ENCODE results near the gene MKNK2.
A peak's percentile ranks its signal among the peaks of the same experiment; 100 is the strongest.

Gene MKNK2

DNA sequence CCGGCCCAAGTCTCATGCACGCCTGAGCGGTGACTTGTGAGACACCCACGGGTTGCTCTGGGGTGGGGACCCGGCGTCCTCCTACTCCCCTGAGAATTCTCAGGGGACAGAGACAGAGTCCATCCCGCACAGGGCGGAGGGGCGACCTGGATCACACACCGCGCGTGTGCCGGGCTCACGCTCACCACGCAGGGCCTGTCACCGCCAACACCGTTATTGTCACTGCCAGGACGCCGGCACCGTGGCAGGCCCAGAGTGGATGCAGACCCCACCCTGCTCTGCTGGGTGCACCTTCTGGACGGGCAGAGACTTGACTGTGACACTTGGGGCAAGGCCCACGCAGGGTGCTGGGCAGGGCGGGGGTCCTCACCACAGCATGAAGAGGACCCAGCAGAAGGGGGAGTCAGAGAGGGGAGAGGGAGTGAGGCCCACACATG is 28.8 kb upstream of the MKNK2 start:
- DNase-seq, result no peak

DNA sequence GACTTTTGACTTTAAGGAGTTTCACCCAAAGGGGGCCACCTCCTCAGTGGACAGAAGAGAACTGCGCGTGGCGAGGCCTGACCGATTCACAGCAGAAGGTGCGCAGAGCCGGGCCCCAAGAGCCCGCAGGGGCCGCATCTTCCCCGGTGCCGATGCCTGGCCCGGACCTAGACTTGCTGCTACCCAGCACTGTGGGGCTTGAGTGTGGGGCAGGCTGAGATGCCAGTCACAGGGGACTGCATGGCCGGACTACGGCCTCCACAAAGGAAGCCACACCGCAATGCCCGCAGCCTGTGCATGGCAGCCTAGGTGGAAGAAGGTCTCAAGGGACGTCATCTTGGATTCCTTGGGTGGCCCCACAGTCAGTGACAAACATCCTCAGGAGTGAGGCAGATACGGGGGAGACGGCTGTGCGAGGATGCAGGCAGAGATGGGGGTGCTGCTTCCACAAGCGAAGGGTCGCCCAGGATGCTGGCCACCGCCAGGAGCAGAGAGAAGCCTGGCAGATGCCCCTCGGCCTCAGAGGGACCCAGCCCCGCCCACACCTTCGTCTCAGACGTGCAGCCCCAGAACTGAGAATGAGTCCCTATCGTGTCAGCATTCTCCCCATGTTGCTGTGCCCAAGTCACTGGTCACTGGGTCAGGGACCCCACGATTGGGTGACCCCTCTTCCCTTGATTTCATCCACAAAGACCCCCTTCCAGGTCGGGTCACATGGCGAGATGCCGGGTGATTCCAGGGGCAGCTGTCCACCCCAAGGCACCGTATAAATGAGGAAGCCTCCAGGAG is 28.2 kb upstream of the MKNK2 start:
- no peak for DNase-seq

DNA sequence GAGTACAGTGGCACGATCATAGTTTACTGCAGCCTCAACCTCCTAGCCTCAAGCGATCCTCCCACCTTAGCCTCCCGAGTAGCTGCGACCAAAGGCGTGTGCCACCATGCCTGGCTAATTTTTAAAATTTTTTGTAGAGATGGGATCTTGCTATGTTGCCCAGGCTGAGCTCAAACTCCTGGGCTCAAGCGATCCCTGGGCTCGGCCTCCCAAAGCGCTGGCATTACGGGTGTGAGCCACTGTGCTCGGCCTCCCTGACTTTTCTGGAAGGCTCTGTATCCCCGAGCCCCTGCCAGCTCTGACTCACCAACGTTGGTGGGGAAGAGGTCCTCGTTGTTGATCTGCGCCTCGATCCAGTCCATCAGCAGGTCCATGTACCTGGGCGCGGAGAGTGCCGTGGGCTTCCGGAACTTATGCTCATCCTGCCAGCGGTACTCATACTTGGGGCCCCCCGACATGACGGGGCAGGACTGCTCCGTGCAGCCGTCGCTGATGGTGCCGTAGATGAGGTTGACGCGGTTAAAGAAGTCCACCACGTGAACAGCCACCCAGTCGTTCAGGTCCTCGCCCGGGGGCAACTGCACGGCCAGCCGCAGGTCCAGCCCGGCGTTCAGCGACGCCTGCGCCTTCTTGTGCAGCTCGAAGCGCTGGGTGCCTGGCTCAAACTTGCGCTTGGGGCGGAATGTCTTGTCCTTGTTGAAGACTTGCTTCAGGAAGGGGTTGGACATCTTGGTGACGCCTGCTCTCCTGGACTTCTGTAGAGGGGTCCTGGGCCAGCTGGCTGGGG is 27.0 kb upstream of the MKNK2 start:
- DNase-seq, result no peak

DNA sequence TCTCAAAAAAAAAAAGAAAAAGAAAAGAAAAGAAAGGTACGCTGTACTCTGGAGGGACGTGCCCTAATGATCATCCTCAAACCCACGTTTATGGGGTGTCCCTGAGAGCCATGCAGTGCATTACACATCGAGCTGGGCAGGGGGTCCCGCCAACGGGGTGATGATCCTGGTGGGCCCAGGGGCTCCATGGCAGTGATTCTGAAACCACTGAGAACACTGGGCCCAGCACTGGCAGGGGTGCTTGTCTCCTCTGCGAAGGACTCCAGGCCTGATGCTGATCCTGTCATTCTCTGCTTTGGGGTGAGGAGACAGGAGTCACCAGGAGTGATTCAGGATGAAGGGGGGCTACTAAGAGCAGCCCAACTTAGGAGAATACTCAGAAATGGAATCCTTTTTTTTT is 26.4 kb upstream of the MKNK2 start:
- DNase-seq, result no peak

DNA sequence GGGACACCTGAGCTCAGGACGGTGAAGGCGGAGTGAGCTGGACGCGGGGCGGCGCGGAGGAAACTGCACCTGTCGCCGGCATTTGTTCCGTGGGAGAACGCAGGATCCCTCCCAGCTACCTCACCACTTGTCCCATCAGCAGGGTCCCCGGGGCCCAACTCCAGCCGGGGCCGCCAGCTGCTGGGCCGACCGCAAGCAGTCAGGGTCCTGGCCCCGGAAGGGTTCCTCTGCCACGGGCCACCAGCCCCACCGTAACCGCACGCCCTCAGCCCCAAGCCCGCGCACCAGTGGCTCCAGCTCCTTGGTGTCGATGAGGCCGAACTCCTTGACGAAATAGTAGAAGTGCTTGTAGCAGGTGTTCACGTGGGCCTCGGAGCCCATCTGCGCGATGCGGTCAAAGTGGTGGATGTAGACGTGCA is 25.5 kb upstream of the MKNK2 start:
- no peak for DNase-seq

DNA sequence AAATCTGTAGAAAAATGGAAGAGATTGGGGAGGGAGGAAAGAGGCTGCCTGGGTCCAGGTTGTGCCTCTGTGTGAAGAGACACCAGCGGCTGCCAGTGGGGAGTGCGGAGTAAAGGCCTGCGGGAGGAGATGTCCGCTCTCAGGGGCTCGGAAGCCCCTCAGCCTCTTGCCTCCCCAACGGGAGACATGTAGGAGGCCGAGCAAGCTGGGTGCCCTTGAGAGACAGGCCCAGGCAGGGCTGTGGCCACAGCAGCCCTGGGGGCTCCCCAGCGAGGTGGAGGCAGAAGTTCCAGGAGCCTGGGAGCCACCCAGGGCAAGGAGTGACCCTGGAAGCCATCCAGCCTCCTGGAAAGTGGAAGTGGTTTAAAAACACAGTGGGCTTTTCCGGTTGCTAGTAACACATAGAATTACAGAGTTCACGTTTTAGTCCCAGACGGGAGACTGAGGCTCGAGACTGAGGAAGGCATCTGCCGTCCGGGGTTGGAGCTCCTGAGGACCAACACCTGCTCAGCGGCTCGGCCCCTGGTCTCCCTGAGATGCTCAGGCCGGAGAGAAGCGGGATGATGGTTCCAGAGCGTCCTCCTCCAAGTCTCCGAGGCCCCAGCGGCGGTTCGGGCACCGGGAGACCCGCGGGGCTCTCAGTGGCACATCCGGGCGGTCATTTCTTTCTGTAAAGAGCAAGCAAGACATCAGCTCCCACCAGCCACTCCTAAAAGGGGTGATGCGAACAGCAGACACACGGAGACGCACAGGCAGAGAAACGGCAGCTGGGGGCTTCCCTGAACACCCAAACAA is 21.9 kb upstream of the MKNK2 start:
- no peak for DNase-seq

DNA sequence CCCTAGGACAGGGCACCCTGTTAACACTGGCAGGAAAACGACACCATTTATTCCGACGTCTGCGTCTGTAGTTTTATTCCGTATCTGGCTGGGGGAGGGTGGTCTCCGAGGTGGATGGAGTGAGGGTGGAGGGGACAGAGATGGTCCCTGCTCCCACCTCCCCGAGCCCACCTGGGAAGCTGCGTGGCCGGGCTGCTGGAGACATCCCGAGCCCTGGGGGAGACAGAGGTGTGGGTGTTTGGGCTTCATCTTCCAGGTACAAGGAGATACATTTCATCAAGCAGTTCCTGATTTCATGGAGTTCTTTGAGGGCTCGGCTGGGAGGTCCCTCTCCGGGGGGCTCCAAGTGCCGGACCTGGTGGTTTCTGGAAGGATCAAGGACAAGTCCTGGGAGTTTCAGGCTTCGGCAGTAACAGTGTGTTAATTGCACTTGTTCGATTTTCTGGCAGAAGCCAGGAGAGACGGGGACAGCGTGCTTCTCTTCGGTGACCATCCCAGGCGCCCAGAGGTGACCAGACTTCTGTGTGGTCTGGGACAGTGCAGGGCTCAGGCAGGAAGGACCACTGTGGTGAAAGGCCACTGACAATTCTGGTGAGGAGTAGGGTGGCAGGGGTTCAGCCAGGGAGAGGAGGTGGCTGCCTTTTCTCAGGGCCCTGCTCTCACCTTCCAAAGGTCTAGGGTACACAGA is 20.1 kb upstream of the MKNK2 start:
- no peak for DNase-seq

DNA sequence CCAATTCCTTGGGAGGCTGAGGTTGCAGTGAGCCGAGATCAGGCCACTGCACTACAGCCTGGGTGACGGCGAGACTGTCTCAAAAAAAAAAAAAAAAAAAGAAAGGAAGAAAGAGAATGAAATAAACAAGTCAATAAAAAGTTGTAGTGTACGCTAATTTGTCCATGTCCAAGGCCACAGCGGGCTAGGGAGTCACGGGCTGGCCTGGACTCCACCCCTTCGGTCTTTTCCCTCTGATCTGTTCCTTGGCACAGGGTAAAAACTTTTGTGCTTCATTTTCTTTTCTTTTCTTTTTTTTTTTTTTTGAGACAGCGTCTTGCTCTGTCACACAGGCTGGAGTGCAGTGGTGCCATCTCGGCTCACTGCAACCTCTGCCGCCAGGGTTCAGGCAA is 19.4 kb upstream of the MKNK2 start:
- no peak for DNase-seq

DNA sequence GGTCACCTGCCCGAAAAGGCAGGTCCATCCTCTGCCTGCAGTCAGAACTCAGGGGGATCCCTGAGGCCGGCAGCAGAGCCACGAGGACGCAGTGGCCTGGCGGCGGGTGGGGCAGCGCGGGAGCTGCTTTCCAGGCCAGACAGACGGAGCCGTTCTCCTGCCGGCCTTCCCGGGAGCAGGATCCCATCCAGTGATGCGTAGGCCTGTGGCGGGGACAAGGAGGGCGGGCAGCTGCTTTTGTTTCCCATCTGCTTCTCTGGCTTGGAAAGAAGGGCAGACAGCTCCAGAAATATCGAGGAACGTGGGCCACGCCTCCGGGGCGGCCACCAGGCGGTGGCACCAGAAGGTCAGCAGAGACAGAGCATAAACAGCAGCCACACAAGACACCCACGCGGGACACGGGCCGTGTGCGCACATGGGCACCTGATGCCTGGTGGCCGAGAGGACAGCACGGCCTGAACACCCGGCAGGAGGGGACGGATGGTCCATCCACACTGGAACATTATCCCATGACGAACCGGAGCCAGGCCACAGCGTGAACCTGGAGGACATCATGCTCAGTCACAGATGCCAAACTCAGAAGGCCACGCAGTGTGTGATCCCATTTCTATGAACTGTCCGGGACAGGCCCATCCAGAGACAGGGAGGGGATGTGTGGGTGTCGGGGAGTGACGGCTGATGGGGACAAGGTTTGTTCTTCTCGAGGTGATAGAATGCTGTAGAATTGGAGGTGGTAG is 13.9 kb upstream of the MKNK2 start:
- no peak for DNase-seq

DNA sequence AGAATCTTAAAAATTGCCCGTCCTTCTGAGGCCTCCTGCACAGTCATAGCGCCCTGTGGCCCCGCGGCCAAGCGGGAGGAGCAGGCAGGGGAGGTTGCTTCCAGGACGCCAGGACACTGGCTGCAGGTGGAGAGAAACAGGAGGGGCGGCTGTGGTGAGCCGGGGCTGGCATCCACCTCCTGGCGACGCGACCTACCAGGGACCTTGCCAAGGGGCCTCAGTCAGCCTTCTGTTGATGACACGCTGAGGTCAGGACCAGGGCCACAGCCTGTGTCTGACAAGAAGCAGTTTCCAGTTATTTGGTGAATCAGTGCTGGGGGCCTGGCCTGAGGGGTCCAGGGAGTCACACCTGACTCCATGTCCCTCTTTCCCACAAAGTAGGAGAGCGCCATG is 13.3 kb upstream of the MKNK2 start:
- DNase-seq, result no peak

DNA sequence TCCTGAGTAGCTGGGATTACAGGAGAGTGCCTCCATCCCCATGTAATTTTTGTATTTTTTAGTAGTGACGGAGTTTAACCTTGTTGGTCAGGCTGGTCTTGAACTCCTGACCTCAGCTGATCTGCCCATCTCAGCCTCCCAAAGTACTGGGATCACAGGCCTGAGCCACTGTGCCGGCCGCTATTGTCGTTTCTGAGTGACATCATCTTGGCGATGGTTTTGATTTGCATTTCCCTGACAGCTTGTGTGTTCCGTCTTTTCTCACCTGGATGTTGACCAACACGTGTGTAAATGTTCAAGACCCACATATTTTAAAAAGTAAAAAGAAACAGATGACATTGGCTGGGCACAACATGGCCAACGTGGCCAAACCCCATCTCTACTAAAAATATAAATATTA is 12.8 kb upstream of the MKNK2 start:
- no peak for DNase-seq

DNA sequence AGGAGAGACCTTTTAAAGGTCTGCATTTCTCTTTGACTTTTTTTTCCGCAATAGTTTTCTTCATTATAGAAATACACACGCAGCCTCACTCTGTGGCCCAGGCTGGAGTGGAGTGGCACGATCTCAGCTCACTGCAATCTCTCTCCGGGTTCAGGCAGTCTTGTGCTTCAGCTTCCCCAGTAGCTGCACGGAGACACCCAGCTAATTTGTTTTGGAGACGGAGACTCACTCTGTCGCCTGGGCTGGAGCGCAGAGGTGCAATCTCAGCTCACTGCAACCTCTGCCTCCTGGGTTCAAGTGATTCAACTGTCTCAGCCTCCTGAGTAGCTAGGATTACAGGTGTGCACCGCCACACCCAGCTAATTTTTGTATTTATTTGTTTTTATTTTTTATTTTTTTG is 11.7 kb upstream of the MKNK2 start:
- DNase-seq, result no peak

DNA sequence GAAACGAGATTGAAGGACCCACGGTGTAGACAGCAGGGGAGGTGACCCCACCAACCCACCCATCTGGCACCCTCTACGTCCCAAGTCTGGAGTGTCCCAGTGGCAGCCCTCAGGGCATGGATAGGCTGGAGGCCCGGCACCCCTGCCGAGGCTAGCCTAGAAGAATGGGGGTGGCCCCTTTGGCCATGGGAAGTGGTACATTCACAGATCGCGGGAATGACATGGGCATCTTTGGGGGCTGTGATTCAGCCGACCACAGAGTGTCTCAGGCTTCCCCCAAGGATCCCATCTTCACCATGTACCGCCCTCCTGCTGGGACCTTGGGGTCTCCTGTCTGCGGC is 11.3 kb upstream of the MKNK2 start:
- no peak for DNase-seq

DNA sequence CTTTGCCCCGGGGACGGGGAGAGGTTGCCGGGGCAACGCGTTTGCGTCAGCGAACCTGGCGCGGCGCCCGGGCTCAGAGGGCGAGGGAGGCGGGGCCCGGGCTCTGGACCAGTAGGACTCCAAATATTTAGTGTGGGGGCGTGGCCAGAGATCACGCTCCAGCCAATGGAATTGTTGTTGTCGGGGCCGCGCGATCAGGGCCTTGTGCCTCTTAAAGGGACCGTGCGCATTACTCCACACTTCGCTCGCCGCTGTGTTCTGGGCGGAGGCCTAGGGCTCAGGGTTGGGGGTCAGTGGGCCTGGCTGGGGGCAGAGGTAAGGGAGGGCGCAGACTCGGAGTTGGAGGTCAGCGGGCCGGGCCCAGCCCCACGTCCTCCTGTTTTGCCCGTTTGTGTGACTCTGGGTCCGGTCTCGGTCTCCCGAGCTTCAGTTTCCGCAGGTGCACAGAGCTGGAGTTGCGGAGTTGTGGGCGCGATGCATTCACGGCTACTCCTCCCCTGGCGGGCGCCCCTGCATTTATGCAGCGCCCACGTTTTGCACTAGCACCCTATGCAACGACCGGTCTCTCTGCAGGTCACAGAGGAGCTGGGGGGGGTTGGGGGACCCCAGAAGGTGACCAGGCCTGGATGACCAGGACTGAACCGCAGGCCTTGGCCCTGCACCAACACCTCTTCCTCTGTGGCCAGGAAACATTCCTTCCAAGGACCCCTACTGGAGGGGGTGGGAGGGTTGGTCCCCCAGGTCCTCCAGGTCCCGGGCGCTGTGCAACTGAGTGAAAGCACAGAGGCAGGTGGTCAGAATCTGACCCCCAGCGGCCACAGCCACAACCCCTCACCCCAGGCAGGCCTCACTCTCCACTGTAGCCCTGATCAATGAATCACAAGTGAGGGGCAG is 10.7 kb upstream of the MKNK2 start:
- peak; percentile 60 for DNase-seq

DNA sequence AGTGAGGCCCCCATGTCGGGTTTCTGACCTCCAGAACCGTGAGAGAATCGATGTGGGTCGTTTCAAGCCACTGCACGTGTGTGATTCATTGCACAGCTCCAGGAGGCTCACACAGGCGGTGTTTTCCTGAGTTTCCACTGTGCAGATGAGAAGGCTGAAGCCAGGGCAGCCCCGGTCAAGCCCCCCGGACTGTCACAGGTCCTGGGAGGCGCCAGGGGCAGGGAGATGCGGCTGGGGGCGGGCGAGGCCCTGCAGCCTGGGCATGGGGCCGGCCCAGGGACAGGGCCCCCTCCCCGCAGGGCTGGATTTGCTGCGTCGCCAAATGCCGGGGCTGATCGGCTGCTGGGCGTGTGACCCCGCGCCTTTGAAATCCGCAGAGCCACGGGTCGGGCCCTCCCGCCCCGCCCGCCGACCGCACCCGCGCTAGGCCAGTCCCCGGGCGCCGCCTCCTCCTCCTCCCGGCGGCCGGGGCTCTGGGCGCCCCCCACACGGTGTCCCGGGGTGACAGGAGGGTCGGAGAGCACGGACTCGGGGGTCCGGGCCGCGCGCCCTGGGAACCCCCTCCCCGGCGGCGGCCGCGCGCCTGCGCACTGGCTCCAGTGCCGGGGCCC is 9.9 kb upstream of the MKNK2 start:
- no peak for DNase-seq

DNA sequence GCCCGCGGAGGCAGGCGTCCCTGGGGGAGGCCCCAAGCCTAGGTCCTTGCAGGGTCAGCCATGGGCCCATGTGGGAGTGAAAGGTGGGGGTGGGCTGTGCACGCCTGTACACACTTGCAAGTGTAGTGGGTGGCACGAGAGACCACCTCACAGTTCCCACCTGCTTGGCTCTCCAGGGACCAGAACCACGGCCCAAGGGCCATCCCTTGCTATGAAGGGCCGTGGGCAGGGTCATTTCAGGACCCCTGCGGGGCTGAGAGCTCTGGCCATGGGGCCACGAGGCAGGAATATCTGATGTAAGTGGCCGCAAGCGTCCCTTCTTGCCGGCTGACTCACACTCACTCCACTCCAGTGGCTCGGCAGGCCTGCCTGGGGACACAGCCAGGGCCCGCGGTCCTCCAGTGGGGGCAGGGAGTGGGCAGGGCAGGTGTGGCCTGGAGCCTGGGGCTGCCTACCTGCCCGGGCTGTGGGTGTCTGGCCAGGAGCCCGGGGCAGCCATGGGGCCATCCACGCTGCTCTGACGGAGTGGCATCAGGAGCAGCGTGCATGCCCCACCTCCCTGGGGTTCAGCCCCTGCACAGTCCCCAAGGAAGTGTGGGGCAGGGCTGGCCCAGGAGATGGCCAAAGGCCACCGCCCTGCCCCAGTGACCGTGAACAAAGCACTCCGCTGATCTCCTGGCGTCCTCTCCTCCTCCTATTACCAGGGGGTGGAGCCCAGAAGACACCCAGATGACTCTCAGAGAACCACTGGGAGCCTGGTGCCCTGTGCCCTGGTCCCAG is 8.6 kb upstream of the MKNK2 start:
- no peak for DNase-seq

DNA sequence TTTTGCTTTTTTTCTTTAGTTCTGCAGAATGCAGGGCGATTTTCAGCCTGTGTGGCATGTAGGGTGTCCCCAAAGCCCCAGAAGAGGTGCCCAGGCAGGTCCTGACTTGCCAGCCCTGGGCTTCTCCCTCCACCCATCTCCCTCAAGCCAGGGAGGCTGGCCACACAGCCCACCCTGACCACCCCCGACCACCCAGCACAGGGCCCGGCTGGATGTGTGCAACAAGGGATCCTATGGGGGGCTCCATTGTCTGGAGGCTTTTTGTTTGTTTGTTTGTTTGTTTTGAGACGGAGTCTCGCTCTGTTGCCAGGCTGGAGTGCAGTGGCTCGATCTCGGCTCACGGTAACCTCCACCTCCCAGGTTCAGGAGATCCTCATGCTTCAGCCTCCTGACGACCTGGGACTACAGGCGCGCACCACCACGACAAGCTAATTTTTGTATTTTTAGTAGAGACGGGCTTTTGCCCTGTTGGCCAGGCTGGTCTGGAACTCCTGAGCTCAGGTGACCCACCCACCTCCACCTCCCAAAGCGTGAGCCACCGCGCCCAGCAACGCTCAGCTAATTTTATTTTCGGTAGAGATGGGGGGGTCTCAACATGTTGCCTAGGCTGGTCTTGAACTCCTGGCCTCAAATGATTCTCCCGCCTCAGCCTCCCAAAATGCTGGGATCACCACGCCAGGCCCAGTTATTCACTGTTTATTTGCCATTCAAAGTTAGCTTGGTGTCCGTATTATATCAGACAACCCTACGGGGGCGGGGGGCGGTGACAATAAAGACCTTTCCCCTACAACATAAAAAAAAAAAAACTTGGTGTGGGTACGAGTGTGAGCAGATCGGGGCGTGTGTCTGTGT is 7.8 kb upstream of the MKNK2 start:
- DNase-seq, result no peak

DNA sequence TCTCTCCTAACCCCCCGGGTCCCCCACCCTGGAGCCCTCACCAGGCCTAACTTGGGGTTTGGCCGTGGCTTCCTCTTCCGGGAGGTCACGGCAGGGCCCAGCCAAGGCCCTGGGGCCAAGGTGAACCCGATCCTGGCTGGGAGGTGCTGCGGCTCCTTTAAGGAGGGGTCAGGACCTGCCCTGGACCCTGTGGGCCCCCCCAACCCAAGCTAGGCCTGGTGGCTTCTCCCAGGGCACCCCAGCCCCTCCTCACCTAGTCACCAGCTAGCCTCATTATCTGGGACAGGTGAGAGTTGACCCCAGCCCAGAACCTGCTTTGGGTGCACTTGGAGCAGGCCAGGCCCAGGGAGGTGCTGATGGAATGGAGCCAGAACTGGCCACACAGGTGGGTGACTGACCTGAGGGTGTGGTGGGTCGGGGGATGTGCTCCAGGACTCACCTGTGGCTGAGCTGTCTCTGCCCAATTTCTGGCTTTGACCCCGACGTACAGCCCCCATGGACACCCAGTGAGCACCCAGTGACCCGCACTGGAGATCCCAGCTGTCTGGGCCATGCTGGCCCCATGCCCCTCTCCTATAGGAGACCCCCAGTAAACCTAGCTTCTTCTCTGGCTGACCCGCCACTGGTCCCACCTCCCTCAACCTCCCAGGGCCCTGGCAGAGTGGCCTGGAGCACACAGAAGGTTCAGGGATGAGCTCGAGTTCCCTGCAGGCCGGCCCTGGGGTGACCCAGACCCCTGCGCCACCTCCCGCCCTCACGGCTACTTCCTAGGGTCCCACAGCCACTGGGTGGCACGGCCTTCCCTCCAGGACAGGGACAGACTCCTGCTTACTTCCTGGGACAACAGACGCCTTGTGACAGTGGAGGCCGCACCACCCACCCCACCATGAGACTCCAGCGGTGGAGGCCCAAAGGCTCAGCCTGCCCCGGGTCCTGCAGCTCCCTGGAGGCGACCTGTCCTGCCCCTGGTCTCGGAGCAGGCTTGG is 6.7 kb upstream of the MKNK2 start:
- no peak for DNase-seq
